K562 (cell line): ENCODE results near the gene IFNGR2.

Experiments
- AFF1 ChIP-seq, 2 experiments: fragments of 450-650 bp; IDR thresholded peaks; 2 replicates each; pipeline ENCODE4 v1.6.1; 2018; ENCODE audit warnings: mild to moderate bottlenecking in 2 of 2, low read depth in 1 of 2; ENCODE audit not compliant: partially characterized antibody in 2 of 2
- TF ChIP-seq, protein P1 (sequence below), 3 experiments: IDR thresholded peaks in 2 of 3; conservative IDR thresholded peaks in 1 of 3; 2 replicates each; pipeline ENCODE4 v1.5.1; 2011 to 2012; ENCODE audit warnings: low read length in 3 of 3, mild to moderate bottlenecking in 3 of 3, control low read depth in 2 of 3, improper control_type of control experiment in 1 of 3, inconsistent platforms in 1 of 3, low read depth in 1 of 3, mixed read lengths in 1 of 3, moderate library complexity in 1 of 3; ENCODE audit not compliant: insufficient read depth in 2 of 3
- TF ChIP-seq, protein P2 (sequence below): sonication (generic); formaldehyde crosslinking; IDR thresholded peaks from 2 replicates; pipeline ENCODE4 v1.8.0; 2023; ENCODE audit warnings: mild to moderate bottlenecking, missing genetic modification reagents

- TF ChIP-seq, protein P1, sequence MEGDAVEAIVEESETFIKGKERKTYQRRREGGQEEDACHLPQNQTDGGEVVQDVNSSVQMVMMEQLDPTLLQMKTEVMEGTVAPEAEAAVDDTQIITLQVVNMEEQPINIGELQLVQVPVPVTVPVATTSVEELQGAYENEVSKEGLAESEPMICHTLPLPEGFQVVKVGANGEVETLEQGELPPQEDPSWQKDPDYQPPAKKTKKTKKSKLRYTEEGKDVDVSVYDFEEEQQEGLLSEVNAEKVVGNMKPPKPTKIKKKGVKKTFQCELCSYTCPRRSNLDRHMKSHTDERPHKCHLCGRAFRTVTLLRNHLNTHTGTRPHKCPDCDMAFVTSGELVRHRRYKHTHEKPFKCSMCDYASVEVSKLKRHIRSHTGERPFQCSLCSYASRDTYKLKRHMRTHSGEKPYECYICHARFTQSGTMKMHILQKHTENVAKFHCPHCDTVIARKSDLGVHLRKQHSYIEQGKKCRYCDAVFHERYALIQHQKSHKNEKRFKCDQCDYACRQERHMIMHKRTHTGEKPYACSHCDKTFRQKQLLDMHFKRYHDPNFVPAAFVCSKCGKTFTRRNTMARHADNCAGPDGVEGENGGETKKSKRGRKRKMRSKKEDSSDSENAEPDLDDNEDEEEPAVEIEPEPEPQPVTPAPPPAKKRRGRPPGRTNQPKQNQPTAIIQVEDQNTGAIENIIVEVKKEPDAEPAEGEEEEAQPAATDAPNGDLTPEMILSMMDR (IDR thresholded peaks at IDR 0.05 in 2 of 3, conservative IDR thresholded peaks at IDR 0.05 in 1 of 3; ENCODE audit: insufficient read depth in 2 of 3, low read depth in 1 of 3, low read length in 3 of 3) = no peak
- TF ChIP-seq AFF1 (IDR thresholded peaks at IDR 0.05; ENCODE audit: low read depth in 1 of 2, partially characterized antibody in 2 of 2) = no peak
- TF ChIP-seq, protein P2, sequence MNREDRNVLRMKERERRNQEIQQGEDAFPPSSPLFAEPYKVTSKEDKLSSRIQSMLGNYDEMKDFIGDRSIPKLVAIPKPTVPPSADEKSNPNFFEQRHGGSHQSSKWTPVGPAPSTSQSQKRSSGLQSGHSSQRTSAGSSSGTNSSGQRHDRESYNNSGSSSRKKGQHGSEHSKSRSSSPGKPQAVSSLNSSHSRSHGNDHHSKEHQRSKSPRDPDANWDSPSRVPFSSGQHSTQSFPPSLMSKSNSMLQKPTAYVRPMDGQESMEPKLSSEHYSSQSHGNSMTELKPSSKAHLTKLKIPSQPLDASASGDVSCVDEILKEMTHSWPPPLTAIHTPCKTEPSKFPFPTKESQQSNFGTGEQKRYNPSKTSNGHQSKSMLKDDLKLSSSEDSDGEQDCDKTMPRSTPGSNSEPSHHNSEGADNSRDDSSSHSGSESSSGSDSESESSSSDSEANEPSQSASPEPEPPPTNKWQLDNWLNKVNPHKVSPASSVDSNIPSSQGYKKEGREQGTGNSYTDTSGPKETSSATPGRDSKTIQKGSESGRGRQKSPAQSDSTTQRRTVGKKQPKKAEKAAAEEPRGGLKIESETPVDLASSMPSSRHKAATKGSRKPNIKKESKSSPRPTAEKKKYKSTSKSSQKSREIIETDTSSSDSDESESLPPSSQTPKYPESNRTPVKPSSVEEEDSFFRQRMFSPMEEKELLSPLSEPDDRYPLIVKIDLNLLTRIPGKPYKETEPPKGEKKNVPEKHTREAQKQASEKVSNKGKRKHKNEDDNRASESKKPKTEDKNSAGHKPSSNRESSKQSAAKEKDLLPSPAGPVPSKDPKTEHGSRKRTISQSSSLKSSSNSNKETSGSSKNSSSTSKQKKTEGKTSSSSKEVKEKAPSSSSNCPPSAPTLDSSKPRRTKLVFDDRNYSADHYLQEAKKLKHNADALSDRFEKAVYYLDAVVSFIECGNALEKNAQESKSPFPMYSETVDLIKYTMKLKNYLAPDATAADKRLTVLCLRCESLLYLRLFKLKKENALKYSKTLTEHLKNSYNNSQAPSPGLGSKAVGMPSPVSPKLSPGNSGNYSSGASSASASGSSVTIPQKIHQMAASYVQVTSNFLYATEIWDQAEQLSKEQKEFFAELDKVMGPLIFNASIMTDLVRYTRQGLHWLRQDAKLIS (CRISPR knock-in tag) = no peak
Measured at GRCh38 chr21:33432496-33432895, 29.3 kb downstream of the IFNGR2 start.
